ENCODE results near the gene MTLN. TPM values are rescaled to one million over a fixed set of nuclear protein-coding genes. Genes with fewer than 3 reads are reported as not detected.
A peak's percentile ranks its signal among the peaks of the same experiment; 100 is the strongest.

The MTLN gene
- total and polyA plus RNA-seq, 2 of the 13 experiments (the other 11 are each of a cell fraction or from before 2014, with no cell fraction given), result 37.1 to 50.4 TPM

DNA sequence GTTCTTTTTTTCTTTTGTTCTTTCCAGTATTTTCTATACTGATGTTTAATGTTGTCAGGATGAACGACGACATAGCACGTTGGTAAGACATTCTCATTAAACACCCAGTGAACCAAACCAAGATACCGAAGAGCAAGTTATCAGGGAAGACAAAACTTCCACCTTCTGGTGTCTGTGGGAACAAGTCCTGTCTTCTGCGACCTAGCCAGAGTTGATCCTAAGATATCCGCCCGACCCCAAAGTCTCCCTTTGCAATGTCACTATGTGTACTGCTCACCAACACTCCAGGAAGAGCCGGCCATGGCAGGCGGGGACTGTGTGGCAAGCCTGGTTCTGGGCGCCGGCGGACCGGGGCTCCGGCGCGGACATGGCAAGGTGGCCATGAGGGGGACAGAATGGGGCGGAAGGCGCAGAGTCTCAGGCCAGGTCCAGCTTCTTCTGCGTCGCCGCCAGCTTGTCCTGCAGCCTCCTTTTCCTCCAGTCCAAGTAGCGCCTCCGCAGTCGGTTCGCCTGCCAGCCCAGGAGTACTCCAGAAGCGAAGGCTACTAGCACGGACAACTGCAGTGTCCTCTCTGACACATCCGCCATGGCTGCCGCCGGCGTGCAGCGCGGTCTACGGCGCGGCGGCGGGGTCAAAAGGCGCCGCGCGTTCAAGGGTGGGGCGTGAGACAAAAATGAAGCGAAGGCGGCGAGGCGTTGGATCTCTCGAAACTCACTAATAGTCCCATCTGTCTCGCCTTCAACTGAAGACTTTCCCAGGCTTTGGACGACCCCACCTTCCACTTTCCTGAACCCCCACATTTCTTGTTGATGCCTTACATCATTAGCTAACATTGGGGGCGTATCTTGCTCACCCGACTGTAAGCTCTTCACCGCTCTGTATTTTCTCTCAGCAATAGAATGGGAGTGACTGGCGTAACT lies at the start of gene MTLN (continued):
- TF ChIP-seq, protein P1, sequence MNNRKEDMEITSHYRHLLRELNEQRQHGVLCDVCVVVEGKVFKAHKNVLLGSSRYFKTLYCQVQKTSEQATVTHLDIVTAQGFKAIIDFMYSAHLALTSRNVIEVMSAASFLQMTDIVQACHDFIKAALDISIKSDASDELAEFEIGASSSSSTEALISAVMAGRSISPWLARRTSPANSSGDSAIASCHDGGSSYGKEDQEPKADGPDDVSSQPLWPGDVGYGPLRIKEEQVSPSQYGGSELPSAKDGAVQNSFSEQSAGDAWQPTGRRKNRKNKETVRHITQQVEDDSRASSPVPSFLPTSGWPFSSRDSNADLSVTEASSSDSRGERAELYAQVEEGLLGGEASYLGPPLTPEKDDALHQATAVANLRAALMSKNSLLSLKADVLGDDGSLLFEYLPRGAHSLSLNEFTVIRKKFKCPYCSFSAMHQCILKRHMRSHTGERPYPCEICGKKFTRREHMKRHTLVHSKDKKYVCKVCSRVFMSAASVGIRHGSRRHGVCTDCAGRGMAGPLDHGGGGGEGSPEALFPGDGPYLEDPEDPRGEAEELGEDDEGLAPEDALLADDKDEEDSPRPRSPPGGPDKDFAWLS (CRISPR knock-in tag; IDR thresholded peaks at IDR 0.05; ENCODE audit: borderline replicate concordance), result no peak
- TF ChIP-seq NONO (IDR thresholded peaks at IDR 0.05) (no peak), NONO (CRISPR knock-in tag; conservative IDR thresholded peaks at IDR 0.05) (peak; percentile 82), ZNF768 (CRISPR knock-in tag; IDR thresholded peaks at IDR 0.05) (peak; percentile 77), MIER3 (CRISPR knock-in tag; IDR thresholded peaks at IDR 0.05; ENCODE audit: borderline replicate concordance) (peak; percentile 49; the same call in 1 of the 2 replicates), ZNF10 (CRISPR knock-in tag; IDR thresholded peaks at IDR 0.05; ENCODE audit: borderline replicate concordance, low read depth) (no peak), POLR2G (IDR thresholded peaks at IDR 0.05; ENCODE audit: low read depth, low read length) (peak; percentile 93), MXI1 (IDR thresholded peaks at IDR 0.05; ENCODE audit: borderline replicate concordance, low read depth, low read length) (peak; percentile 53; the same call in 1 of the 3 replicates), ZNF17 (CRISPR knock-in tag; IDR thresholded peaks at IDR 0.05) (no peak), ZNF317 (CRISPR knock-in tag; IDR thresholded peaks at IDR 0.05) (peak; percentile 79), DPF2 (CRISPR knock-in tag; IDR thresholded peaks at IDR 0.05; ENCODE audit: borderline replicate concordance, low read depth) (no peak), REL (CRISPR knock-in tag; conservative IDR thresholded peaks at IDR 0.05) (0 out of 2 replicates have a peak, but pooled peaks have one; percentile 27), ZSCAN29 (CRISPR knock-in tag; conservative IDR thresholded peaks at IDR 0.05) (peak; percentile 69; the same call in 1 of the 2 replicates), TP53 (CRISPR knock-in tag; conservative IDR thresholded peaks at IDR 0.05) (no peak), RFXANK (CRISPR knock-in tag; IDR thresholded peaks at IDR 0.05) (no peak), ZFP82 (CRISPR knock-in tag; IDR thresholded peaks at IDR 0.05; ENCODE audit: borderline replicate concordance) (peak; percentile 74; the same call in 1 of the 2 replicates), PAX8 (CRISPR knock-in tag; IDR thresholded peaks at IDR 0.05; ENCODE audit: borderline replicate concordance) (no peak), ZNF326 (CRISPR knock-in tag; IDR thresholded peaks at IDR 0.05; ENCODE audit: borderline replicate concordance) (no peak), ZNF138 (CRISPR knock-in tag; IDR thresholded peaks at IDR 0.05; ENCODE audit: low read depth) (no peak), FLYWCH1 (CRISPR knock-in tag; IDR thresholded peaks at IDR 0.05) (no peak)
- TF ChIP-seq, protein P2, sequence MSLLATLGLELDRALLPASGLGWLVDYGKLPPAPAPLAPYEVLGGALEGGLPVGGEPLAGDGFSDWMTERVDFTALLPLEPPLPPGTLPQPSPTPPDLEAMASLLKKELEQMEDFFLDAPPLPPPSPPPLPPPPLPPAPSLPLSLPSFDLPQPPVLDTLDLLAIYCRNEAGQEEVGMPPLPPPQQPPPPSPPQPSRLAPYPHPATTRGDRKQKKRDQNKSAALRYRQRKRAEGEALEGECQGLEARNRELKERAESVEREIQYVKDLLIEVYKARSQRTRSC (CRISPR knock-in tag; IDR thresholded peaks at IDR 0.05; ENCODE audit: low read depth), result no peak
- TF ChIP-seq, protein P3, sequence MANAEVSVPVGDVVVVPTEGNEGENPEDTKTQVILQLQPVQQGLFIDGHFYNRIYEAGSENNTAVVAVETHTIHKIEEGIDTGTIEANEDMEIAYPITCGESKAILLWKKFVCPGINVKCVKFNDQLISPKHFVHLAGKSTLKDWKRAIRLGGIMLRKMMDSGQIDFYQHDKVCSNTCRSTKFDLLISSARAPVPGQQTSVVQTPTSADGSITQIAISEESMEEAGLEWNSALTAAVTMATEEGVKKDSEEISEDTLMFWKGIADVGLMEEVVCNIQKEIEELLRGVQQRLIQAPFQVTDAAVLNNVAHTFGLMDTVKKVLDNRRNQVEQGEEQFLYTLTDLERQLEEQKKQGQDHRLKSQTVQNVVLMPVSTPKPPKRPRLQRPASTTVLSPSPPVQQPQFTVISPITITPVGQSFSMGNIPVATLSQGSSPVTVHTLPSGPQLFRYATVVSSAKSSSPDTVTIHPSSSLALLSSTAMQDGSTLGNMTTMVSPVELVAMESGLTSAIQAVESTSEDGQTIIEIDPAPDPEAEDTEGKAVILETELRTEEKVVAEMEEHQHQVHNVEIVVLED (CRISPR knock-in tag; IDR thresholded peaks at IDR 0.05; ENCODE audit: borderline replicate concordance), result peak; percentile 92
- TF ChIP-seq, protein P4, sequence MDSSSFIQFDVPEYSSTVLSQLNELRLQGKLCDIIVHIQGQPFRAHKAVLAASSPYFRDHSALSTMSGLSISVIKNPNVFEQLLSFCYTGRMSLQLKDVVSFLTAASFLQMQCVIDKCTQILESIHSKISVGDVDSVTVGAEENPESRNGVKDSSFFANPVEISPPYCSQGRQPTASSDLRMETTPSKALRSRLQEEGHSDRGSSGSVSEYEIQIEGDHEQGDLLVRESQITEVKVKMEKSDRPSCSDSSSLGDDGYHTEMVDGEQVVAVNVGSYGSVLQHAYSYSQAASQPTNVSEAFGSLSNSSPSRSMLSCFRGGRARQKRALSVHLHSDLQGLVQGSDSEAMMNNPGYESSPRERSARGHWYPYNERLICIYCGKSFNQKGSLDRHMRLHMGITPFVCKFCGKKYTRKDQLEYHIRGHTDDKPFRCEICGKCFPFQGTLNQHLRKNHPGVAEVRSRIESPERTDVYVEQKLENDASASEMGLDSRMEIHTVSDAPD (CRISPR knock-in tag; IDR thresholded peaks at IDR 0.05), result no peak

Data from HepG2 (cell line).